Suprapubic skin (tissue), 4 donors: ENCODE results near the gene CD14. TPM values are rescaled to one million over a fixed set of nuclear protein-coding genes. Genes with fewer than 3 reads are reported as not detected.
A peak's percentile ranks its signal among the peaks of the same experiment; 100 is the strongest.
"Not testable (repeated sequence)": the region's sequence is repeated elsewhere in the genome, so short reads cannot be mapped to it uniquely, and the experiment has no call there.

Source experiments
- DNase-seq, 2 donors: peaks; one replicate each; pipeline ENCODE4 v3.0.0-alpha.2; 2019; ENCODE audit warnings: low spot score in 2 of 2
- H3K27ac ChIP-seq: fragments of 200-600 bp; sonication (generic); one replicate; pipeline ENCODE4 v1.5.1; 2019
- H3K27me3 ChIP-seq: fragments of 200-600 bp; sonication (generic); one replicate; pipeline ENCODE4 v1.5.1; 2019
- H3K36me3 ChIP-seq: fragments of 200-600 bp; sonication (generic); one replicate; pipeline ENCODE4 v1.5.1; 2019
- H3K4me1 ChIP-seq: fragments of 200-600 bp; sonication (generic); one replicate; pipeline ENCODE4 v1.5.1; 2019
- H3K4me3 ChIP-seq: fragments of 200-600 bp; sonication (generic); one replicate; pipeline ENCODE4 v1.5.1; 2019; ENCODE audit warnings: mild to moderate bottlenecking
- H3K9me3 ChIP-seq: fragments of 200-600 bp; sonication (generic); one replicate; pipeline ENCODE4 v1.5.1; 2019
- EP300 ChIP-seq: sonication (generic); formaldehyde crosslinking; IDR thresholded peaks from one replicate; pipeline ENCODE4 v1.6.1; 2017; ENCODE audit warnings: antibody characterized with exemption
- POLR2A ChIP-seq, 2 donors: fragments of 450-650 bp; IDR thresholded peaks; one replicate each; pipeline ENCODE4 v1.6.1; 2017; ENCODE audit warnings: antibody characterized with exemption in 2 of 2, mild to moderate bottlenecking in 2 of 2, moderate library complexity in 2 of 2
- POLR2AphosphoS5 ChIP-seq, 3 donors: sonication (generic); formaldehyde crosslinking; IDR thresholded peaks; one replicate each; pipeline ENCODE4 v1.6.1; 2017; ENCODE audit warnings: antibody characterized with exemption in 3 of 3
- WGBS: methylation state at CpG from one replicate; pipeline ENCODE4 v1.1.5; 2018; 5-methylcytosine and 5-hydroxymethylcytosine counted together
- total RNA-seq, 4 donors: library from RNA; depleted of rRNA; stranded (reverse); fragments of >200 nt; gene quantifications; one replicate each; pipeline ENCODE4 v1.1.0, GENCODE V29; 2016
- TF ChIP-seq, protein P1 (sequence below), 2 donors: fragments of 200-600 bp in 1 of 2; fragments of 450-650 bp in 1 of 2; sonication (generic) in 1 of 2; IDR thresholded peaks; one replicate each; pipeline ENCODE4 v1.5.1; 2016 to 2019; ENCODE audit warnings: antibody characterized with exemption in 2 of 2, mild to moderate bottlenecking in 1 of 2, moderate library complexity in 1 of 2

Gene CD14
- total RNA-seq, 4 donors from 2014 or later, result 6.7 to 12.6 (median 9.9) TPM

DNA sequence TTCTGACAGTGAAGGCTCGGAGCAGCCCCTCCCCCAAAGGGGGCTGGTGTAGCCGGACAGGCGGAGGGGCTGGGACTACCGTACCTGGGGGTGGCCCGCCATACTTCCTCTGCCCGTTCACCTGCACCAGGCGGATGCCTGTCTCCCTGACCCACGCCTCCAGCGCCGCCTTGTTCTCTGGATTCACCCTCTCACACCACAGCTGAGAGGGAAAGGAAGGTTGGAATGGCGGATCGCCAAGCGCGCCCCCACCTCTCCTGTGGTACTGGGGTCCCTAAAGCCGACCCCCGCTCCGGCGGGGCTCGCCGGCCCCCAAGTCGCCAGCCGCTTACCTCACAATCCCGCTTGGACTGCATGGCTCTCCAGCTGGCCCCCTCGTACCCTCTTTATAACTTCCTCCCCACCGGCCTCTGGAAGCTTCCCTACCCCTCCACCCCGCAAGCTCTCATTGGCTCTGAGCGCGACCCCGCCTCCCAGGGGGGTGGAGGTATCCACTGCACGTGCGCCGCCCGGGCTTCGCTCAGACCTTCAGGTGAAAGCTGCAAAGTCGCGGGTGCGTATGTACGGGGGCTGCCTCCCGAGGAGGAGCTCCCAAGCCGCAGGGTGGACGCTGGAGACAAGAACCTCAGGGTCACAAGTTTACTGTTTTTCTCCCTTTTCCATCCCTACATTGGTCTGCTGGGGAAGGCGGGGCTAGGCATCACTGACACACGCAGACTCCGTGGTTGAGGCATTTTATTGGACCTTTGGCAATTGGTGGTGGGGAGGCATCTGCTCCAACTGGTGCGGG lies 40.4 kb upstream of the CD14 start, which contains the start of gene DND1:
Gene DND1, minus strand, starts transcription at position 390 of the 790 bp plus-strand sequence. Its CDS starts 34 bp downstream, at position 356.
- Histone ChIP-seq H3K9me3 (no peaks in the 10 kb centered on the region), H3K36me3 (peaks cover 90% of the 10 kb centered on the region), H3K27ac (no peak within 1 kb of the TSS), H3K27me3 (no peaks in the 10 kb centered on the region), H3K4me3 (peak within 1 kb of the TSS; percentile 14), H3K4me1 (peaks cover 8% of the 10 kb centered on the region)
- TF ChIP-seq EP300, result no peak
- TF ChIP-seq POLR2A (IDR thresholded peaks at IDR 0.05), result no peak
- TF ChIP-seq, protein P1, sequence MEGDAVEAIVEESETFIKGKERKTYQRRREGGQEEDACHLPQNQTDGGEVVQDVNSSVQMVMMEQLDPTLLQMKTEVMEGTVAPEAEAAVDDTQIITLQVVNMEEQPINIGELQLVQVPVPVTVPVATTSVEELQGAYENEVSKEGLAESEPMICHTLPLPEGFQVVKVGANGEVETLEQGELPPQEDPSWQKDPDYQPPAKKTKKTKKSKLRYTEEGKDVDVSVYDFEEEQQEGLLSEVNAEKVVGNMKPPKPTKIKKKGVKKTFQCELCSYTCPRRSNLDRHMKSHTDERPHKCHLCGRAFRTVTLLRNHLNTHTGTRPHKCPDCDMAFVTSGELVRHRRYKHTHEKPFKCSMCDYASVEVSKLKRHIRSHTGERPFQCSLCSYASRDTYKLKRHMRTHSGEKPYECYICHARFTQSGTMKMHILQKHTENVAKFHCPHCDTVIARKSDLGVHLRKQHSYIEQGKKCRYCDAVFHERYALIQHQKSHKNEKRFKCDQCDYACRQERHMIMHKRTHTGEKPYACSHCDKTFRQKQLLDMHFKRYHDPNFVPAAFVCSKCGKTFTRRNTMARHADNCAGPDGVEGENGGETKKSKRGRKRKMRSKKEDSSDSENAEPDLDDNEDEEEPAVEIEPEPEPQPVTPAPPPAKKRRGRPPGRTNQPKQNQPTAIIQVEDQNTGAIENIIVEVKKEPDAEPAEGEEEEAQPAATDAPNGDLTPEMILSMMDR (IDR thresholded peaks at IDR 0.05), result no peak
- TF ChIP-seq POLR2AphosphoS5 (IDR thresholded peaks at IDR 0.05), result no peak
- no peak for DNase-seq
- 88% methylated on average over 45 of the region's 45 CpGs for WGBS

DNA sequence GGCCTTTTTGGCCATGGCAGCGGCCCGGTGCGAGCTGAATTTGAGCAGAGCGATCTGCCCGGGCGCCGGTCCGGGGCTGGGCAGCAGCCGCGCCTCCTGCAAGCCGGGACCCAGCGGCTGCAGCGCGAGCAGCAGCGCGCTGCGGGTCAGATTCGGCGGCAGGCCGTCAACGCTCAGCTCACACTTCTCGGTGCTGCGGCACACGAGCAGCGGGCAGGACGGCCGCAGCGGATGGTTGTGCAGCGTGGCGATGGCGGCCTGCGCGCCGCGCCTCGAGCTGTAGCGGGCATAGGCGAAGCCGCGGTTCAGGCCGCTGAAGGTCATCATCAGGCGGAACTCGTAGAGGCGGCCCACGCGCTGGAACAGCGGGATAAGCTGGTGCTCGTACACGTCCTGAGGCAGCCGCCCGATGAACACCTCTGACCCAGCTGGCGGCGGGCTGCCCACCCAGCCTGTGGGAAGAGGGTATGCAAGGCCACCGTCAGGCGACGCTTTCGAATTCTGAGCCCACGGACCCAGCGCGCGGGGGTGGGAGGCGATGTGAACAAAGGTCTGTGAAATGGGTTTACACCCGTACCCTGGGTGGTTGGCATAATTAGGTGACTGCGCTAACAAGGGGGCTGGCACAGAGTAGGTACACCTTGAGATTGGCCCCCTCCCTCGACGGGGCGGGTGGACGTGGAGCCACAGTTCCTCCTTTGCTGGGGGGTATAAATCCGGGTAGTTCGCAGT lies 39.6 kb upstream of the CD14 start:
- H3K27ac ChIP-seq, result no peak overlapping the region
- H3K4me1 ChIP-seq, result peaks cover 8% of the 10 kb centered on the region
- H3K9me3 ChIP-seq, result no peaks in the 10 kb centered on the region
- no peak for DNase-seq
- WGBS, result 44% methylated on average over 63 of the region's 70 CpGs
- TF ChIP-seq POLR2A (IDR thresholded peaks at IDR 0.05), result no peak
- TF ChIP-seq, protein P1 (IDR thresholded peaks at IDR 0.05), result no peak
- no peak for TF ChIP-seq EP300
- no peak for TF ChIP-seq POLR2AphosphoS5 (IDR thresholded peaks at IDR 0.05)
- peaks cover 94% of the 10 kb centered on the region for H3K36me3 ChIP-seq
- H3K4me3 ChIP-seq, result peak overlapping the region; percentile 14
- H3K27me3 ChIP-seq, result no peaks in the 10 kb centered on the region

DNA sequence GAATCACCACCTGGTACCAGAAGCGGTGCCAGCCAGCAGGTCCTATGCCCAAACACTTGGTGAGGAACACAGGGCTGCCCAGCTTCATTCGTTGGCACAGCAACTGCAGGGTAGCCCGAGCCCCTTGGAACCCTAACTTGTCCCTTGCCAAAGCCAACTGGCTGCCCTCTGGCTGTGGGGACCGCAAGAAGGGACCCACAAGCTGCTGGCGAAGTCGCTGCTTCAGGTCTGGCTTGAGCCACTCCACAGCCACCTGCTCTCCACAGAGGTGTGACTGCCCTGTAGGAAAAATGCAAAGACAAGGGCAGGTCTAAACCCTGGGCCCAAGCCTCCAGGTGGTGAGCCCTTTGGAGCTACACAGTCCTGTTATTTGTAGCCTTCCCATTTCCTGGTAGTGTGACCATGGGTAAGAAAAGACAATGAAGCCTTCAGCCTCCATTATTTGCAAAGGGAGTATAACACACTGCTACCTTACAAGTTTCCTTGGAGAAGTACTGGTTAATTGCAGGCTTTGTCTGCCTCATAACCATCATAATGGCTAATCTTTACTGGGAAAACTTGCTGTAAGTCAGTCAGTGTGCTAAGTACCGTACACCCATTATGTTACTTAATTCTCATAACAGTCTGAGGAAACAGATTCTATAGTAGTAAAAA lies 38.6 kb upstream of the CD14 start:
- H3K4me1 ChIP-seq, result peaks cover 14% of the 10 kb centered on the region
- no peak overlapping the region for H3K4me3 ChIP-seq
- 89% methylated on average over 1 of the region's 7 CpGs for WGBS
- H3K9me3 ChIP-seq, result no peaks in the 10 kb centered on the region
- DNase-seq, result no peak
- TF ChIP-seq, protein P1 (IDR thresholded peaks at IDR 0.05), result no peak
- TF ChIP-seq POLR2AphosphoS5 (IDR thresholded peaks at IDR 0.05) (no peak), POLR2A (IDR thresholded peaks at IDR 0.05) (no peak), EP300 (no peak)
- peaks cover 91% of the 10 kb centered on the region for H3K36me3 ChIP-seq
- no peak overlapping the region for H3K27ac ChIP-seq
- no peaks in the 10 kb centered on the region for H3K27me3 ChIP-seq

DNA sequence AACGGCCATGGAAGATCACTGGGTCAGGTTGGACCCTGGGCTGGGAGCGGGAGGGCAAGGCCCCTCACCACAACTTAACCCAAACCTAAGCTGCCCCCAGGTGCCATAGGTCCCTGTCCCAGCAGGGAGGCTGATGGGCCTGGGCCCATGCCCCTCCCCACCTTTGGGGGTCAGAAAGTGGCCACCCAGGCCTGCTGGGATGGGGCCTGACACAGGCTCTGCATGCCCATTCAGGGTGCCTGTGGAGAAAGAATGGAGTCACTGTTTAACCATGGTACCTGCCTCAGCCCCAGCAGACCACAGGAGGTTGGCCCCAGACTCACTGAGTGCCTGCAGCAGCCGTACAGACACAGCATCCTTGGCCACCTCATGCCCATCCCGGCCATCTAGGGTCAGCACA lies 38.1 kb upstream of the CD14 start:
- H3K27ac ChIP-seq, DNase-seq, H3K9me3 ChIP-seq, H3K27me3 ChIP-seq, H3K4me3 ChIP-seq: not testable (repeated sequence)
- Histone ChIP-seq H3K4me1 (peaks cover 19% of the 10 kb centered on the region), H3K36me3 (peaks cover 85% of the 10 kb centered on the region)
- WGBS, result 85% methylated on average over 3 of the region's 4 CpGs

DNA sequence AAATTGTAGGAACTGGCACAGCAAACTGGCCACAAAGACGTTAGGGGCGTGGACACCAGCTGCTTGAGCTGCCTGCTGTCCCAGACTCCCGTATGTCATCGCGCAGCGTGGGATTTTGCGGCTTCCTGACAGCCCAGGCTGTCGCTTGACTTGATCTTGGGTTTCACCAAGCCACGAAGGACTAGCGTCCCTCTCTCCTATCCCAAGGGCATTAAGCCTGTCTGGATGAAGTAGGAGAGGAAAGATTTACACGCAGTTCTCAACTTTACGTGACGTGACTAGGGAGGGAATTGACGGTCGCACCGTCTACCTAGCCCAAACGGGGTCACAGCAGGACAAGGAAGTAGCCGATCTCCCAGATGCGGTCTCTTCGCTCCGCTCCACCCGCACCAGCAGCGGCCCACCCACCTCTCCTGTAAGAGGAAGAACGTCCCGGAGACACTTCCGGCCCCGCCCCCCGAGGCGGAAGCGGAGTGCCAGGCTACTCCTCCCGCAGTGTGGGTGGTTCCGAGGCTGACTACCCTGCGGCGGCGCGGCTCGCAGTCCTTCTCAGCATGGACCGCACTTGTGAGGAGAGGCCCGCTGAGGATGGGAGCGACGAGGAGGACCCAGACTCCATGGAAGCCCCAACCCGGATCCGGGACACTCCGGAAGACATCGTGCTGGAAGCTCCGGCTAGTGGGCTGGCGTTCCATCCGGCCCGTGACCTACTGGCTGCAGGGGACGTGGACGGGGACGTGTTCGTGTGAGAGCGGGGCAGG lies 31.6 kb upstream of the CD14 start, which contains the start of gene WDR55:
Gene WDR55, plus strand, starts transcription at position 546 of the 761 bp plus-strand sequence. Its CDS starts 9 bp downstream, at position 555.
- WGBS, result 0% methylated on average over 24 of the region's 54 CpGs
- H3K27me3 ChIP-seq, result no peaks in the 10 kb centered on the region
- peak; percentile 98 to 99 for DNase-seq
- H3K27ac ChIP-seq, result peak within 1 kb of the TSS; percentile 94
- peak within 1 kb of the TSS; percentile 91 for H3K4me3 ChIP-seq
- H3K36me3 ChIP-seq, result peaks cover 63% of the 10 kb centered on the region
- TF ChIP-seq POLR2A (IDR thresholded peaks at IDR 0.05) (peak in 1 of 2 donors; percentile 50), POLR2AphosphoS5 (IDR thresholded peaks at IDR 0.05) (peak; percentile 7 to 74 (median 61)), EP300 (no peak)
- TF ChIP-seq, protein P1 (IDR thresholded peaks at IDR 0.05), result no peak
- H3K4me1 ChIP-seq, result peaks cover 28% of the 10 kb centered on the region
- H3K9me3 ChIP-seq, result no peaks in the 10 kb centered on the region
